Cardiac septum (tissue), 1 donor: Measurements from ENCODE around the gene KLK6. TPM values are rescaled to one million over a fixed set of nuclear protein-coding genes. Genes with fewer than 3 reads are reported as not detected.
"Not testable (repeated sequence)": the region's sequence is repeated elsewhere in the genome, so short reads cannot be mapped to it uniquely, and the experiment has no call there.

ENCODE experiments used
- DNase-seq: peaks from one replicate; pipeline ENCODE4 v3.0.0-alpha.2; 2020; ENCODE audit warnings: low spot score
- intact Hi-C: fragments of 100-400 bp; cut with DNase I; formaldehyde crosslinking; loops from one replicate; pipeline ENCODE4 v1.14.0; 2022
- total RNA-seq: library from RNA; stranded (reverse); fragmentation: NEBNext Ultra II Directional; extraction: Animal tissue kit (Norgen Biotek cat#: 25700); gene quantifications from one replicate; pipeline ENCODE4 v1.2.1, GENCODE V29; 2021
- donor health status: DM: no; HTN: no; CAD: no.

Gene KLK6
- total RNA-seq, 1 donor from 2014 or later: not detected

- intact Hi-C loops: no loop called here
- no peak for DNase-seq
Measured at GRCh38 chr19:50998061-50998460, 28.7 kb upstream of the KLK6 start.

DNA sequence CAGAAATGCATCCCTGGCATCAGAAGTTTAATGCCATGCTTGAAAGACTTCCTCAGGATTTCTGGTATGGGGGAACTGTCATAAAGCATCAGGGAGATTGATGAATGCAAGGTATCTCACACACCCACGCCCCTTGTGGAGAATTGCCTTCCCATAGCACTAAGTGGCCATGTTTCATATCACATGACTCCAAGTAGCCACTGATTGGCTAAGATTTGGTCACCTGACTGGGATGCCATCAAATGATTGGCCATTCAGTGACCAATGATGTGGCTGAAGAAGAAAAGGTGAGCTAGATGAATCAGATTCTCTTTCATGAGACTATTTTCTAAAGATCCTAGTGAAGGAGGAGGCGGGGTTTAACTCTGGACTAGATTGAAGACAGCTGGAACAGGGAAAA, 24.7 kb upstream of the KLK6 start:
- DNase-seq: no peak
- intact Hi-C loops: no loop called here

GRCh38 chr19:50992666-50993035, 23.3 kb upstream of the KLK6 start:
- DNase-seq: no peak

DNA sequence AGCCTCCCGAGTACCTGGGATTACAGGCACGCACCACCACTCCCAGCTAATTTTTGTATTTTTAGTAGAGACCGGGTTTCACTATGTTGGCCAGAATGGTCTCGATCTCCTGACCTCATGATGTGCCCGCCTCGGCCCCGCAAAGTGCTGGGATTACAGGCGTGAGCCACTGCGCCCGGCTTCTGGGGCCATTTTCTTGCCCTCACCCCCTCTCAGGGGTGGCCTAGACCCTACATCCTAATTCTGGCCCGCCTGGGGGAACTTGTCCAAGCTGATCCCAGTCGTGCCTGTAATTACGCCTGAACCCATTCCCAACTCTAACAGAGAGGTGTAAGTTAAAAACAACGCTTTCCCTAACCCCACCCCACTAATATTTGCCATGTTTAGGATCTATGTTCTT, 15.0 kb upstream of the KLK6 start:
- DNase-seq, intact Hi-C loops: not testable (repeated sequence)

More at GRCh38 chr19:50992666-50993035, 23.3 kb upstream of the KLK6 start:
- intact Hi-C loops: no loop called here

- intact Hi-C loops: no loop called here
- no peak for DNase-seq
Measured at GRCh38 chr19:50983625-50984292, 14.4 kb upstream of the KLK6 start, which contains the start of gene KLK7. Gene KLK7, minus strand, starts transcription at chr19:50983917. Its CDS starts 1,518 bp downstream, at chr19:50982399.

DNA sequence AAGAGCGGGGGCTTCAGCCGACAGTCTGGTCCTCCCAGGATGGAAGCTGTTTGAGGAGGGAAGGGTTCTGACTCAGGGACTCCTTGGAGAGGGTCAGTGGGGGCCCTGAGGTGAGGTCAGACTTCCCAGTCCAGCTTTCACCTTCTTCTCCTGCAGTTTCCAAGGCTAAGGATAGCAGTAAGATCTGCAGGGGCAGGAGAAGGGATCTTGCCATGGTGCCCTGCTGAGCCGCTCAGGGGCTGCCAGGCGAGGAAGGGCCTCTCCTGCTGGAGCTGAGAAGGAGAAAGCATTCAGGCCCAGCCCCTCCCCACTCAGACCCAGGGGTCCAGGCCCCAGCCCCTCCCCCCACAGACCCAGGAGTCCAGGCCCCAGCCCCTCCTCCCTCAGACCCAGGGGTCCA, 12.8 kb upstream of the KLK6 start:
- intact Hi-C loops: no loop called here
- DNase-seq: no peak

DNA sequence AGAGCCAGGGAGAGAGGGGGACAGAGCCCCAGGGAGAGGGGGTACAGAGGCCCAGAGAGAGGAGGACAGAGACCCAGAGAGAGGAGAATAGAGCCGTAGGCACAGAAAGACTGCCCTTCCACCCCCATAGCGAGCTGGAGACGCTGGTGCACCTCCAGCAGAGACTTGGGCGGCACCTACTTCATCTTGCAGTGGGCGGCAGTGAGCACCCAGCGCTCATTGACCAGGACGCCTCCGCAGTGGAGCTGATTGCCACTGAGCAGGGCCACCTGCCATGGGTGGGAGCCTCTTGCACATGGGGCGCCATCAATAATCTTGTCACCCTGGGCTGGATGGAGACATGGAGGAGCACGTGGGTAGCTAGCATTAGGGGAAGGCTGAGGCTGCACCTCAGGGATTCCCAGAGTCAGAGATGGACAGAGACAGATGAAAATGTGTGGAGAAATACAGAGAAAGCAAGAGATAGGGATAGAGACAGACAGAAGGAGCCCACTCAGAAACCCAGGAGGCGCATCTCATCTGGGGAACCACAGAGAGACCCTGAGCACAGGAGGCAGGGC, 12.3 kb upstream of the KLK6 start:
- DNase-seq: no peak
- intact Hi-C loops: no loop called here

- intact Hi-C loops: no loop called here
- no peak for DNase-seq
Measured at GRCh38 chr19:50980208-50980607, 10.8 kb upstream of the KLK6 start.

GRCh38 chr19:50979758-50980157, 10.4 kb upstream of the KLK6 start:
- intact Hi-C loops: no loop called here
- DNase-seq: no peak

GRCh38 chr19:50978772-50979390, 9.5 kb upstream of the KLK6 start:
- DNase-seq: no peak
- intact Hi-C loops: no loop called here

DNA sequence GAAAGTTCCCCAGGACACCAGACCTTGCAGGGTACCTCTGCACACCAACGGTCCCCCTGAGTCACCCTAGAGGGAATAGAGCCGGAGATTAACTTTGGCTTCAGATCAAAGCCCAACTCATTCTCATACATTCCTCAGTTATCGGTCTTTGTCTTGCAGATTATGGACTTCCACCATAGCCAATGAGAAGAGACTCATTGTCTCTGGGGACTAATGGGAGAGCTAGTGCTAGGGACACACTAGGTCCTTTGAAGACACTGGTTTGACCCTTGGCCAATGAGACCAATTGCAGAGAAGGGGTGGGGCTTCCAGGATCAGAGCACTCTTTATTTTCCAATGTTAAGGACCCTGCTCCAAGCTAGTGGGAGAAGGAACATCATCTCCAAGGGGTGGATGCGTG, 8.2 kb upstream of the KLK6 start:
- intact Hi-C loops: no loop called here
- no peak for DNase-seq

GRCh38 chr19:50975766-50976165, 6.4 kb upstream of the KLK6 start:
- DNase-seq: no peak
- intact Hi-C loops: no loop called here

DNA sequence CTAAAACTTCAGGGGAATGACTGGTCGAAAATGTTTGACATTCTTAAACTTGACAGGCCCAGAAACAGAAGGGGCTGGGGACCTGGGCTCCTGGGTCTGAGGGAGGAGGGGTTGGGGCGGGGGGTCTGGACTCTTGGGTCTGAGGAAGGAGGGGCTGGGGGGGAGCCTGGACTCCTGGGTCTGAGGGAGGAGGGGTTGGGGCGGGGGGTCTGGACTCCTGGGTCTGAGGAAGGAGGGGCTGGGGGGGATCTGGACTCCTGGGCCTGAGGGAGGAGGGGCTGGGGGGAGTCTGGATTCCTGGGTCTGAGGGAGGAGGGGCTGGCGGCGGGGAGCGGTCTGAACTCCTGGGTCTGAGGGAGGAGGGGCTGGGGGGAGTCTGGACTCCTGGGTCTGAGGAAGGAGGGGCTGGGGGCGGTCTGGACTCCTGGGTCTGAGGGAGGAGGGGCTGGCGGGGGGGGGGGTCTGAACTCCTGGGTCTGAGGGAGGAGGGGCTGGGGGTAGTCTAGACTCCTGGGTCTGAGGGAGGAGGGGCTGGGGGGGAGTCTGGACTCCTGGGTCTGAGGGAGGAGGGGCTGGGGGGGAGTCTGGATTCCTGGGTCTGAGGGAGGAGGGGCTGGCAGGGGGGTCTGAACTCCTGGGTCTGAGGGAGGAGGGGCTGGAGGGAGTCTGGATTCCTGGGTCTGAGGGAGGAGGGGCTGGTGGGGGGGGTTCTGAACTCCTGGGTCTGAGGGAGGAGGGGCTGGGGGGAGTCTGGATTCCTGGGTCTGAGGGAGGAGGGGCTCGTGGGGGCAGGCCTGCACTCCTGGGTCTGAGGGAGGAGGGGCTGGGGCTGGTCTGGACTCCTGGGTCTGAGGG, 5.5 kb upstream of the KLK6 start:
- DNase-seq: no peak
- intact Hi-C loops: no loop called here

DNA sequence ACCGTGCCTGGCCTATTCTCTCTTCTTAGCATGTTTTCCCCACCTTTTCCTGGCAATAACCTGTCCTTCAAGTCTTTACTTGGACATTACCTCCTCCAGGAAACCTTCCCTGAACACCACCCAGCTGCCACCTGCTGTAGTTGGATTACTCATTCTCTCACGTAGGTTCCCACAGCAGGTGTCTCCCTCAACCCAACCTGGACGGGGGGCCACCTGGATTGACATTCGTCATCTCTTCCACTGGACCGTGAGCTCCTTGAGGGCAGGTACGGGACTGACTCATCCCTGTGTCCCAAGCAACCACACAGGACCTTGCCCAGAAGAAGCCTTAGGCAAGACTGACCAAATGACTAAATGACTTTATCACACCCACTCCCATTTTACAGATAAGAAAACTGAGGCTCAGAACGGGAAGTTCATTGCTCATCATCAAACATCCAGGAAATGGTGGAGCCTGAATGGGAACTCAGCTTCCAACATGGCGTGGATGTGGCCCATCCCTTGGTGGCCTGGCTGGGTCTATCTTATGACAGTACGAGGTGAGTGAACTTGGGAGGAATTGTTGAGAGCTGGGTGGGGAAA, 3.5 kb upstream of the KLK6 start:
- intact Hi-C loops: no loop called here
- no peak for DNase-seq

- intact Hi-C loops, DNase-seq: not testable (repeated sequence)
Measured at GRCh38 chr19:50969810-50970209, 419 bp upstream of the KLK6 start.

DNA sequence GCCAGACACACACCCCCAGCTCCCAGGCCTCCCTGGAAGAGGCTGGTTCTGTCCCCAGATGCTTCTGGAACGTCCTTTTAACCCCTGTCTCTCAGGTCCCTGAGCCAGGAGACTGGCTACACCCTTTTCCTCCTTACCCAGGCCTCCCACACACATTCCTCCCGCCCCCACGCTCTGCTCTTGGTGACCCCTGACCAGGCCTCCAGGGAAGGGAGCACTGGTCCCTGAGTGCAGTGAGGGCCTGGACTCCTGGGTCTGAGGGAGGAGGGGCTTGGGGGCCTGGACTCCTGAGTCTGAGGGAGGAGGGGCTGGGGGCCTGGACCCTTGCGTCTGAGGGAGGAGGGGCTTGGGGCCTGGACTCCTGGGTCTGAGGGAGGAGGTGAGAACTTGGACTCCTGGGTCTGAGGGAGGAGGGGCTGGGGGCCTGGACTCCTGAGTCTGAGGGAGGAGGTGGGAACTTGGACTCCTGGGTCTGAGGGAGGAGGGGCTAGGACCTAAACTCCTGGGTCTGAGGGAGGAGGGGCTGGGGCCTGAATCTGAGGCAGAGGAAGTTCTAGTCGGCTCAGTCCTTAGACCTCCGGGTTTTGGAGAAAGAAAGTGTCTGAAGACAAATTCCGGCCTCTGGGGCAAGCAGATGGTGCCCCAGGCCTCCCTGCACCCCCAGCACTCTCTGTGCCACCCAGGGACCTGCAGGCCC, 527 bp downstream of the KLK6 start:
- no peak for DNase-seq
- intact Hi-C loops: no loop called here

DNA sequence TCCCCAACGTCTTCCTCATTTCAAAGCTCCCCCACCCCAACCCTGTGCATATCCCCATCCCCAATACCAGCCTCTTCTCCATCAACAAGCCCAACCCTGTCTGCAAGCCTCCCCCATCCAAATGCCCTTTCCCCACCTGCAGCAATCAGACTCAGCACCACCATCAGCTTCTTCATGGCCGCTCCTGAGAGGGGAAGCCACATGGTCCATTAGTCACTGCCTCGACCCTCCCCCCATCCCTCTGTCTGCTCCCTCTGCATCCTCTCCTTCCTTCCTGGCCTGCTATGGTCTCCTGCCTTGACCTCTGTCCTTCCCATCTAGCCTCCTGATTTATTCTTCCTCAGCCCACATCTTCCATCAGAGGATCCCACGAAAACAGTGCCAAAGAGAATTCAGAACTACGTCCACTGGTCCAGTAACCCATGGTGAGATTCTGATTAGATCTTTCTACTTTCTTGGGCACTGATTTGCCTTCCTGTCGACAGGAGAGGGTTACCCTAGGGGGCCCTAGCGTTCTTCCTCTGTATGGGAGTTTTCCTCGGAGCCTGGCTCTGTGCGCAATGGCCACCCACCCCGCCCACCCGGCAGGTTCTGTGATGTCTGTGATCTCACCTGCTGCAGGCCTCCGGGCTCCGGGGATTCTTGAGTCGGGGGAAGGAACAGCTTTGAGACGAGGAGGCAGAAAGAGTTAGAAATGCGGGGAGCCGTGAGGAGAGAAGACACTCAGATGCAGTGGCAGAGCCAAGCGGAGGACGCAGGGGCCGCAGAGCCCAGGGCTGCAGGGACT, 1.3 kb downstream of the KLK6 start:
- no peak for DNase-seq
- intact Hi-C loops: no loop called here

DNA sequence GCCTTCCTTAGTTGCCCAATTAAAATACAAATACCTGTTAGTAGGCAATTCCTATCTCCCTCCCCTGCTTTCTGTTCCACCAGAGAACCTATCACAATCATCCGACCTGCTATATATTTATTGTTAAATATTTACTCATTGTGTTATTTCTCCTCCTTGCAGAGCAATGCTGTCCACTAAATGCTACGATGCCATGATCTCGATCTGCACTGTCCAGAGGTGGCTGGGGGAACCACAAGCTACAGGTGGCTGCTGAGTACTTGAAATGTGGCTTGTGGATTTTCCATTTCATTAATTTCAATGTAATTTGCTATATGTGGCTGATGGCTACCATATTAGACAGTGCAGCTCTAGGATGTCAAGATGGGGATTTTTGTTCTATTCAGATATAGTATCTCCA, 5.1 kb downstream of the KLK6 start:
- no peak for DNase-seq
- intact Hi-C loops: no loop called here

GRCh38 chr19:50963381-50963780, 6.0 kb downstream of the KLK6 start:
- no peak for DNase-seq
- intact Hi-C loops: no loop called here
